Activated effector memory CD4-positive, alpha-beta T cell treated with anti-CD3 and anti-CD28 coated beads, Interleukin-2, amount 50 U/mL, for 16 hours (primary cell): ENCODE measurements around the gene CRADD.

Experiments
- DNase-seq: peaks from one replicate; pipeline ENCODE4 v3.0.0-alpha.2; 2020

The CRADD gene

DNA sequence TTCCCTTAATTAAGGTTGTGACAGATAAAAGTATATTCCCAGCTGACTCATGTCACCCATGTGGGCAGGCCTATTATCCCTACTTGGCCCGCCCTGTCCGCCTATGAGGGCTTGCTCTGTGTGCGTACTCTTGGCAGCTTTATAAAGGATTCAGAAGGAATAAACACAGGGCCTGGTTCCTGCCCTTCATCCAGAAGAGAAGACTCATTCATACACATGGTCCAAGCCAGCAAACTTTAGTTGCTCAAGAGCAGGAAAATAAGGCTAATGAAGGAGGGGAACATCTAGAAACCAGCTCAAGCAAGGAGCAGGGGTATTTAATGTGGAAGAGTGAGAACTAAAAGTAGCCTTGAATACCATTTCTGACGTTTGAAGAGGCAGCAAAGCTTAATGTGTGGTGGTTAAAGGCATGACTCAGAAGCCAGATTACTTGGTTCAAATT lies 141.9 kb downstream of the CRADD start:
- no peak for DNase-seq

DNA sequence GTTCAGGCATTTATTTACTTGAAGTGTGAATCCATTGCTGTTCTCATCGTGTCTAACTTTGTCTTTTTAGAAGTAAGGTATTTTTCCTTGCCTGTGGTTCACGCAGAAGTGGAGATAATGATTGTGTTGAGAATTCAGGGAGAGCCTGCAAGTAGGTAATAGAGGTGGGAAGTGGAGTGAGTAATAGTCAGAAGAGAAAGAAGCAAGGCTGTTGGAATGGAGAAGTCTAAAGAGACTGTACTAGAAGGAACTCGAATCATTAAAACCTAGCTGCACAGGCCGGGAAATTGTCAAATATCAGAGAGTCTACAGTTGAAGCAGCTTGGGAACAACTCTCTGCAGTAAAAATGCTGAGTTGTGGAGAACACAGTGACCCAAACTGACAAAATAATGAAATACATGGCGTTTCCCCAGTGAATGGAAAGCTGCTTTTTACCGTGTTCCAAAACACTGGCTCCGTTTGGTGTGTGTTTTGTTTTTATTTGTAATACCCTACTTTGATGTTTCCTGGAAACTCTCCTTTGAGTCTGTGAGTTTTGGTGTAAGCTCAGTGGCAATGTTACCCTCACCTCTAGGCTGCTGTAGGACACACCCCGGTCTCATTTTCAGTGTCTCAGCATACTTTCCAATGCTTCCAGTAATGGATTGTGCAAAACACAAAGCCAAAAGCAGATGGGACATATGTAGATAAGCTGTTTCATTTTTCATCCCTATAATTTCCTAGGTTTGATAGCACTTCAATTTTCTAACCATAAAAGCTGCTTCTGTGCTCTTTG lies 146.6 kb downstream of the CRADD start:
- no peak for DNase-seq

DNA sequence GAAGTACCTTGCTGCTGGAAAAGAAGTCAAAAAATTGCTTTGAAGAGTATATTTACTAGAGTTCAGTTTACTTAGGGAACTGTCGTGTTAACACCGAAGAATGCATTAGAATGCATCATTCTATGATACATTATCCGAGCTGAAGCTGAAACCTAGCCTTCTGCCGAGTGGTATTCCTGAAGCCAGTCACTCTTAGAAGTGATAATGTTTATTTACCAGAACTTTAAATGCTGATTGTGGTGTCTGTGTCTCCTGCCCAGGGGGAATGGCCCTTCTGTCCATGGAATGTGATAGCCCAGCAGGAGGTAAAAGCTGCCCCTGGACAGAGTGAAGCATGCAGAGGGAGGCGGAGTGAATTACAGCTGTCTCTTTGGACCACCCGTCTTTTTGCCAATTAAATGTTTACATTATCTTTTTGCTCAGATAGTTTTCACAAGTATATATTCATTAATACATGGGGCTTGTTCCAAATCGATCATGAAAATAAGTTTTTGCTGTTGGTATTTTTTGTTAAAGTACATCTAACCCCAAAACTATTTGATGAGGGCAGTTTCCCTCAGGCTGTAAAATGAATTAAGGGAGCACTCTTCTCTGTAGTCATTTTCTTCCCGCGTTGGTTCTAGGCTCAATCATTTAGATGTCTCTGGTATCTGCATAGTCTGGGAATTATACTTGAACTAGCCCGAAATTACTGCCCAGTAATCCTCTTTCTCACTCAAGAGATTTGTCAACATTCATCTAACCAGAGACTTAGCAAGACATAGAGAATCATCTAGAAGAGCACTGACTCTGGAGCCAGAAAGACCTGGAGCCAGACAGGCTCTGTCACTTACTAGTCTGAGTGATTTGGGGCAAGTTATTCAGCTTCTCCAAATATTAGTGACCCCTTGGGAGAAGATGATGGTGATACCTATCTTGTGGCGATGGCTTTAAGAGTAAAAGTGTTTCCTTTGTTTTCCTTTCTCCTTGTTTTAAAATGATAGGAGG lies 147.6 kb downstream of the CRADD start:
- no peak for DNase-seq

DNA sequence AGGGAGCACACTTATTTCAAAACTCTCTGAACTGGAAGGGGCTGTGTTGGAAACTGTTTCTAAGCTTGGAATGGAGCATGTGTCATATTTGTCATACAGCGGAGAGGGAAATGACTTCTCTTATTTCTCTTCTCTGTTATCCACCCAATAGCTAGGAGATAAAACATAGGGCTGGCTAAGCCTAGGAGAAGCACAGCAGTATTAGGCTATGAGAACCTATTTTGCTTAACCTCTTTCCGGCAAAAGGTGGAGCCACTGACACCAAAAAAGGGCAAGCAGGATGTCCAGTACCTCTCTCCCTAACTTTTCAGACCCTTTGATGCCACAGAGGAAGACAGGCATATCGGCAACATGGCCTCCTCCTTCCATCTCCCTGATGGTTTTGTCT lies 148.3 kb downstream of the CRADD start:
- DNase-seq: no peak

DNA sequence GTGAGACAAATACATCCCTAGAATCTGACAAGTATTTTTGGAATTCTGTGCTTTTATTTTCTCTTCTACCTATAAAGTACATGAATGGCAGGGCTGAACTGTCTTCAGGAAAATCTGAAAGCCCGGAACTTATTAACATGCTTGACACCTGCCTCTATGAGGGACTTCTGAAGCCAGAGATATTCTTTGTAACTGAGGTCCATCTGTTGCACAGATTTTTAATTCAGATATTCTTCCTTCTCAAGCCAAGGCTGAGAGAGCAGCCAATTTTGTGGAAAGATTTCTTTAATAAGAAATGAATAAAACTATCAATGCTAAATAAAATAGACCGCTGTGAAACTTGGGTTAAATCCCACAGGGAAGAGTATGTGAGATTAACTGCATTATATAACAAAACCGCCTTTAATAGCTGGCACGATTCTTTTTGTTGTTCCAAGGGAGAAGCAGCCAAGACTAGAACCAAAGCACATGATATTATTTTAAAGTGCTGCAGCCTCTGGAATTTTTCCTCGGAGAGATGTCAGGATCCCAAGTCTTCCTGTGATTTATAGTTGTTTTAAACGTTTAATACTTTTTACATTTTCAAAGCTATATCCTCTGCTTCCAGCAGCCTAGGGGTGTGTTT lies 148.9 kb downstream of the CRADD start:
- DNase-seq: no peak

DNA sequence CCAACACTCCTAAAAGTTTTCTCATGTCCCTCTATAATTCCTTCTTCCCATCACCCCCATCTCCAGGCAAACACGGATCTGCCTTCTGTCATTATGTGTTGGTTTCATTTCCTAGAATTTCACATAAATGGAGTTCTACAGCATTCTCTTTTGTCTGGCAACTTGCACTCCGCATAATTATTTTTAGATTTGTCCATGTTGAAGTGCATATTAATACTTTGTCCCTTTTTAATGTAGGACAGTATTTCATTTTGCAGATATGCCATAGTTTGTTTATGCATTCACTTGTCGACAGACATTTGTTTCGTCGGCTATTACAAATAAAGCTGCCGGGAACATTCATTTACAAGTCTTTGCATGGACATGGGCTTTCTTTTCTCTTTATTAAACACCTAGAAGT lies 150.0 kb downstream of the CRADD start:
- DNase-seq: no peak

DNA sequence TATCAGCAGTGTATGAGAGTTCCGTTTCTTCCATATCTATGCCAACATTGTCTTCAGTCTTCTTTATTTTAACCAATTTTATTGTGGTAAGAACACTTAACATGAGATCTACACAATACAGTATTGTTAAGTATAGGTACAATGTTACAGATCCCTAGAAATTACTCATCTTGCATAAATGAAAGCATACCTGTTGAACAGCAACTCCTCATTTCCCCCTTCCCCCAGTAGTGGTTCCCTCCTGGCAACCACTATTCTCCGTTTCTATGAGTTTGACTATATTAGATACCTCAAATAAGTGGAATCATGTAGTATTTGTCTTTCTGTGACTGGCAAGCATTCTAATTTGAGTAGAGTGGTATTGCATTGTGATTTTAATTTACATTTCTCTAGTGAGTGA lies 150.5 kb downstream of the CRADD start:
- DNase-seq: no peak

DNA sequence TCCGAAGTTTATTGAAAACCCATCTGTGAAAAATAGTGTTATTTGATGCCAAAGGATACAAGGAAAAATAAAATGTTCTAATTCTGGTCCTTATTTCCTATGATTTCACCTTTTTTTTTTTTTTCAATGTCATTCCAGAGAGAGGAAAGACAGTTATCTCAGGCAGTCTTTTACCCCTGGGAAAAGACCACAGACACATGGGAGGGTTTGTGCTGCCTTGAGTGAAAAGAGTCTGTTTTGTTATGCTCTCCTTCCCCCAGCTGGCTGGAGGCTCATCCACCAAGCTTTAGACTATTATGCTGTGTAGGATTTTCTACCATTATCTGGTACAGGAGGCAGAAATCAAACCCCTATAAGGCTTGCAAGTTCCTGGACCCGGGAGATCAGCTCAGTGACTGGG lies 151.8 kb downstream of the CRADD start:
- DNase-seq: no peak

DNA sequence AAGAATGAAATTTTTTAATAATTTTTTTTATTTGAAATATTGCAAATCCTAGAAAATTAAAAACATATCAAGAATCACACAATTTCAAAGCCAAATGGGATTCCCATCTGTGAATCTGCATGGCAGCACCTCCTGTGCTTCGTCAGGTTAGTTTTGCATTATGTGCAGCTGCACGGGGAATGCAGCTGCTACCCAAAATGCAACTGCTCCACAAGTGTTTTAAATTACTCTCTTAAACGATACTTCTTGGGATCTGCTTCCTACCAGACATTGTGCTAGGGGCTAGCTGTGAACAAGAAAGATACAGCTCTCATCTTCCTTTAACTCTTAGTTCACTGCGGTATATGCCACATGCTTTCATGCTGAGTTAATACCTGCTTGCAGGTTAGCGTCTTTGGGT lies 154.2 kb downstream of the CRADD start:
- DNase-seq: no peak

DNA sequence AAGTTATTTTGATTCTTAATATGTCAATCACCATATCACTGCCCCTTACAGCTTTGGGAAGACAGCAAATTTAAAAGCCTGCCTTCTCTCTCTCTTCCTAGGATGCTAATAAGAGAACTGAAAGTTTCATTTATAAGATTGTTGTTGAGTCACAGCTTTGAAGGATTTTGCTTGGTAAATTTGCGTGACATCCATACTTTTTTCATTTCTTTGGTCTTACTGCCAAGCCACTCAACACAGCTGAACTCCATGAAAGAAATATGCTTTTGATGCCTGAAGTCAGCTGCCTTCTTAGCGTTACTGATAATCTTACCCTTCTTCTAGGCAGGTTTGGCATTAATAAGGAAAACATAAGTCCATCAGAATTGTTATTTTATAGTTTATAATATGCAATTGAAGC lies 155.0 kb downstream of the CRADD start:
- no peak for DNase-seq

DNA sequence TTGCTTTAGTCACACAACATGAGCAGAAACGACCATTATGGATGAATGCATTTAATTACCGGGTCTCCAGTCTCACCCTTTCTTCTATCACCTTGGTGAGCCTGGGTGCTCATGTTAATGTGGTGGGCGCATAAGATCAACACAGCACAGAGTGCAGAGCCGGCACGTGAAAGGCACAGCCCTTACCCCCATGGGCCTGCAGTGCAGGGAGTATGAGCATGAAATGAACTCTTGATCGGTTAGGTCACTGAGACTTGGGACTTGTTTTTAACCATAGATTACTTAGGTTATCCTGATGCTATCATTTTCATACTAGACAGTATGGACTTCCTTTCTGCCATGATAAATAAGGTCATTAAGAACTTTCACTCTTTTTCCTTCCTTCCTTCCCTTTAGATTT lies 156.8 kb downstream of the CRADD start:
- DNase-seq: no peak

DNA sequence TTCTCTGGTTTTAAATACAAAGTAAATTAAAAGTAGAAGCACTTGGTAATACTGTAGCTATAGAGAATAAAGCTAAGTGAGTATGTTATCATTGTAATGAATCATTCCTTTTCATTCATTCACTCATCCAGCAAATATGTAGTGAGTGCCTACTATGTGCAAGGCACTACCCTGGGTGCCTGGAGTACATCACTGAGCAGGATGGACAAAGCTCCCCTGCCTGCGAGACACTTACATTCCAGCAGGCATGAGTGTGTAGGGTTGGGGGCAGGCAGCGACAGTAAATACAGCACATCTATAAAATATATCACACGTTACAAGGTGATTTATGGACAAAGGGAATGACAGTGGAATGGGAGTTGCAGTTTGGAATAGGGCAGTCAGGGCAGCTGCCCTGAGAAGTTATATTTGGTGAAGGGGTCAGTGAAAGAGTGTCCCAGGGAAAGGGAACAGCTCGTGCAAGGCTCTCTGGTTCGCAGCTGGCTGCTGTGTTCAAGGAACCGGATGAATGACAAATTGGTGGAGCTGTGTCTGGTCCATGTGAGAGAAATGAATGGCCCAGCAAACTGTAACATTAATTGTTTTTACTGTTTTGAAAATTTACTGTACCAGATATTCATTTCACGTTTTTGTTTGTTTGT lies 159.6 kb downstream of the CRADD start:
- no peak for DNase-seq

DNA sequence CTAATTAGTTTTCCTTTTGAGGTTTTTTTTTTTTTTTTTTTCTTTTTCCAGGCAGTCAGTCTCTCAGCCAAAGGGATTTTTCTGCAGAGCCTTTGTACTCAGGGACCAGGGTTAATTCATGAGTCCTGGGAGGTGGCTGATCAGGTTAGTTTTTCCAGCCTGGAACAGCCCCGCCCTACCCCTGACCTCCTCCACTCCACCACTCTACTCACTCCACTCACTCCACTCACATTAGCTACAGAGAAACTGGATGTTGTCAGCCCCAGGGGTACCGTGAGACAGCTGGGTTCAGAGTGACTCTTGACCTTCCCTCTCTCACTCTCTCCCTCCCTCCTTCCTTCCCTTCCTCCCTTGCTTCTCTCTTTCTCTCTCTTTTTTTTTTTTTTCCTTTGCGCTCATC lies 161.0 kb downstream of the CRADD start:
- no peak for DNase-seq

DNA sequence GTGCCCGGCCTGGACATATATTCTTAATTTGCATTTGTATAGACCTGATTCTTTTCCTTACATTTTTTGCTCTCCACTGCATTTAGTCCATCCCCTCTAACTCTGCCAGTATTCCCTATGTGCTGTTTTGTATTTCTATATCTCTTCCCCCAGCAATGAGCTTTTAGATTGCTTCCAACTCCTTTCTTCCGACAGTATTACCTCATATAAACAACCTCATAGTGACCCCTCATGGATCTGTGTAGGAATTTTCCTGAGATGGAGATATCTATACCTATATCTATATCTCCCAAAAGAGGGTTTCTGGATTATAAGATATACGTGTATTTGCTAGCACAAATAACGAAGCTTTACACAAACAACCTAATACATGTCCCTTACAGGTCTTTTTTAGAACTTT lies 161.9 kb downstream of the CRADD start:
- DNase-seq: no peak

DNA sequence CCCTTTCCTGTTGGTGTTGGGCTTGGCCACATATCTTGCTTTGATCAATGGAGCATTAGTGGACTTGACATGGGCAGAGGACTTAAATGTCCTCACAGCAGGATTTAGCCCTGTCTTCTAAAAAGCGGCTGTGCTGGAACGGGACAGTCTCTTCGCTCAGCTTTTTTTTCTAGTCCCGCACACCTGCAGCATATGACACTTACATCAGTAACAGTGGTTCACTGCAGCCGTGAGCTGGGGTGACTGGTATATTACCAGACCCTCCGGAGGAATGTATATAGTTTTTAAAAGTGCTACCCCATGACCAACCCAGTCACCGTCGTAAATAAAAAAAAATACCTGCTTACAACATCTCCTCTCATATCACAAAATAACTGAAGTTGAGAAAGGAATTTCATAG lies 164.5 kb downstream of the CRADD start:
- no peak for DNase-seq

DNA sequence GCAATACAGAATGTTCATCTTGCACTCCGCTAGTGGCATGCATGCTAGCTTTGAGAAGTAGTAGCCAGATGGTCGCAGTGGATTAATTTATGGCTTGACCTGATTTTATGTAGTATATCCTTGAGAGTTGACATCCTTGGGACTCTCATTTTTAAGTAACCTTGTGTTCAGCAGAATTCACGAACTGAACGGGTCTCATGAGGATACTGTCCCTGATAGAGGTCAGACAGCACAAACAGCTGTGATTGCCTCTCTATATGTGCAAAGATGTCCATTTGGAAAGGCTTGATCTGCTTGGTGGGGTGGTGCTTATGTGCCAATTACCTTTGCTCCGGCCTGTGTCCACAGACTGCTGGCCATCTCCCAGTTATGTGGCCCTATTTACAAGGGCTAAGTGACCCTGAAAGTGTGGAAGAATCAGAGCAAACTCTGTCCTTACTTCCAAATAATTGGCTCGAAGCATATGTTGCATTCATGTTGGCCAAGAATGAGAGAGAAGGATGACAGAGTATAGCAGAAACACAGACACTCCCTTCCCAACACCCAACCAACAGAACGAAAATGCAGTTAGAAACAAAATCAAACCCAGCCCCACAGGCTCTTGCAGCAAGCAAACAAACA lies 167.1 kb downstream of the CRADD start:
- no peak for DNase-seq

DNA sequence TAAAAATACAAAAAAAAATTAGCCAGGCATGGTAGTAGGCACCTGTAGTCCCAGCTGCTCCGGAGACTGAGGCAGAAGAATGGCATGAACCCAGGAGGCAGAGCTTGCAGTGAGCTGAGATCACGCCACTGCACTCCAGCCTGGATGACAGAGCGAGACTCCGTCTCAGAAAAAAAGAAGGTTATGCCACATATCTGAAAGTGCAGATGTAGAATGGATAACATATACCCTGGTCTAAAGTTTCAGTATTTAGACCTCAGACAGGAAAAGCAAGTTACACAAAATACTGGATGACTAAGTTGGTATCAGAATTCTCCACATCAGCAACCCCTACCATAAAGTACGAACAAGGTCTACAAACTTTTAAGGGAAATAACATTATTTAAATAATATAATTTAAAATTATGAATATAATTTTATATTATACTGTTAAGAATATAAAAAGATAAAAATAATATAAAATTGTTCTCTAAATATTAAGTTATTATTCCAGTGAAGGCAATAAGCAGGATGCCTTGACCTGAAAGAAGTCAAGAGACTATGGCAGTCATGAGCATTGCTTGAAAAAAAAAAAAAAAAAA lies 169.9 kb downstream of the CRADD start:
- no peak for DNase-seq

DNA sequence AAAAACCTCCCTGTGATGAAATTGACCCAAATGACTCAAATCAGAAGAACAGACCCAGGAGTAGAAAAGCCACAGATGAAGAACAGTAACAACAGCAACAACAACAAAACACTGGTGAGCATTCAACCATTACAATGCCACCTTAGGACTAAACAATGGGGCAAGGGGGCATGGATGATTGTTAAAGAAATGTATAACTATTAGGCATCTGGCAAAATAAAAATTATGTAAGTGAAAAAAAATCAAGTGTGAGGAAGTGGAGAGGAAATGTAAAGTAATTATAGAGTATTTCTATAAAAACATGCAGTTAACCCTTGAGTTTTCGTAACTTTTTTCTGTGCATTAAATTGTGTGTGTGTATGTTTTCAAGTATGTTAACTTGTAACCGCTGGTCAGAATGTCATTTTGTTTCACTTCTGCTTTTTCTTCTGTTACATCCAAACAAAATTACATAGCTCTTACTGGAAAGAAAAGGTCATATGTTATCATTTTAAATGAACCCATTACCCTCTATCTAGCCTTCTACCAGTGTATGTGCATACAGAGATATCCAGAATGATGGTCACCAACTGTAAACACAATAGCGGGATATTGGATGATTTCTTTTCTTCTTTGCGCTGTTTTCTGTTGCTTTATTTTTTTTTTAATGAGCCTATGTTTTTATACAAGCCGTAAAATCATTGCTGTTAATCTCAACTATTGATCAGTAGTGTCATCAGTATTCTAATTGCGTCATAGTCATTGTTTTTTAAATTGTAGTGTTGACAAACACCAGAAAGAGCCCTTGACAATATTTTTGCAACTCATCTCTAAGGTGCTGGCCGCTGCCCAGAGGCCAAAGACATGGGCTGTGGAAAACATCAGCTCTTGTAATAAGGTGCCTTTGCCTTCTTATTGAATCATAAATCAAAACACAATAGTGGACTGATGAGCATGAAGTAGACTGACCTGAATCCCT lies 170.6 kb downstream of the CRADD start:
- no peak for DNase-seq

DNA sequence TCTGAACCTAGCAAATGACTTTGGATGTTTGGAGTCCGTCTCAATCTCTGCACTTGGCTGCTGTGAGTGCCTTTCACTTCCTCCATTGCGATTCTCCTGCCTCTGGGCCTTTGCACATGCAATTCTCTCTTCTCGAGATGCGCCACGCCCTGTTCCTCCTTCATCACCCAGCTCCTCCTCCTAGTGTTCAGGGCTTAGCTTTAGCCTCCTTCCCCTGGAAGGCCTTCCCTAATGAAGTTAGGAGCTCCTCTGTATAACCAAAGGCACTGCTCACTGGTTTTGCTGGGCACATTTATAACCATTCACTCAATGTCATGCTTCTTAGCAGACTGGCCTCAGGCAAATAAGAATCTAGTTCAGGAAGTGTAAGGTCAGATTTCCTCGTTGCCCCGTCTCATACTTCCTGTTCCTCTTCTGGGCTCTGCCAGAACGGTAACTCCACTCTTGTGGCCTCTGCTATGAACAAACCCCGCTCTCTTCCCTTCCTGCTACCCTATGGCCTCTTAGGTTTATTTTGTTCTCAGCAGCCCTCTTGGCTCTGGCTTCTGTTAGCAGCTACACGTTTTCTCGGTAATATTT lies 171.4 kb downstream of the CRADD start:
- no peak for DNase-seq

DNA sequence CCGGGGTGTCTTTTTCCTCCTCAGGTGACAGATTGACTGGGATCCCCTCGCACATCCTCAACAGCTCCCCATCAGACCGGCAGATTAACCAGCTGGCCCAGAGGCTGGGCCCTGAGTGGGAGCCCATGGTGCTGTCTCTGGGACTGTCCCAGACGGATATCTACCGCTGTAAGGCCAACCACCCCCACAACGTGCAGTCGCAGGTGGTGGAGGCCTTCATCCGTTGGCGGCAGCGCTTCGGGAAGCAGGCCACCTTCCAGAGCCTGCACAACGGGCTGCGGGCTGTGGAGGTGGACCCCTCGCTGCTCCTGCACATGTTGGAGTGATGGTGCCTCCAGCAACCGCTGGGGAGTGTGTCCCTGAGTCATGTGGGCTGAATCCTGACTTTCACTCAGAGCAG lies 172.8 kb downstream of the CRADD start:
- DNase-seq: no peak
